C4-2B (cell line): ENCODE data around the gene RAB4A.

Source experiments
- ZFX ChIP-seq: fragments of 450-650 bp; IDR thresholded peaks from 2 replicates; pipeline ENCODE4 v1.6.1; 2017
- TF ChIP-seq, protein P1 (sequence below): fragments of 450-650 bp; conservative IDR thresholded peaks from 2 replicates; pipeline ENCODE4 v1.5.1; 2017; ENCODE audit warnings: mild to moderate bottlenecking

DNA sequence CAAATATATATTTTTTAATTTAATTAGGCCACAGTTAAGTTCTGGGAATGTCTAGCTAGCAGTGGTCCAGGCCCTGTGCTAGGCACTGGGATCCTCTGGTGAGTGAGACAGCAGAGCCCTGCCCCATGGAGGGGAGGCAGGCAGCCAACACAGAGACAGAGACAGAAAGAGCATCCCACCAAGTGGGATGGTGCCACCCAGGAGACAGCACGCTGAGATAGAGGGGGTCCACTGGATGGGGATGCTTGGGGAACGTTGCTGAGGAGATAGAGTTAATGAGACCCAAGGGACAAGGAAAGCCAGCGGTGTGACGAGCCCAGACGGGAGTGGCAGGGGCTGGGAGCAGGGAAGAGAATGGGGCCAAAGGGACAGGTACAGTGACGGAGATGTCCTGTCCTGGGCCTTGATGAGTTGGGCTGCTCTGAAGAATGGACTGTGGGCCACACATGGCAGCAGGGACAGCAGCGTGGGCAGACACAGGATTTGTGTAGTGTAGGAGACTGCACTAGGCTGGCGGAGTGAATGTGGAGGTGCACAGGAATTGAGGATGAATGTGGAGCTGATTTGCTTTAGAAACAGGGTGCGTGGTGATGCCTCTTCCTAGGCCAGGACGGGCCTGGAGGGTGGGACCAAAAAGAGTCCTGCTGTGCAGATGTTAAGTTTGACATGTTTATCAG, 22.8 kb downstream of the RAB4A start:
- TF ChIP-seq, protein P1, sequence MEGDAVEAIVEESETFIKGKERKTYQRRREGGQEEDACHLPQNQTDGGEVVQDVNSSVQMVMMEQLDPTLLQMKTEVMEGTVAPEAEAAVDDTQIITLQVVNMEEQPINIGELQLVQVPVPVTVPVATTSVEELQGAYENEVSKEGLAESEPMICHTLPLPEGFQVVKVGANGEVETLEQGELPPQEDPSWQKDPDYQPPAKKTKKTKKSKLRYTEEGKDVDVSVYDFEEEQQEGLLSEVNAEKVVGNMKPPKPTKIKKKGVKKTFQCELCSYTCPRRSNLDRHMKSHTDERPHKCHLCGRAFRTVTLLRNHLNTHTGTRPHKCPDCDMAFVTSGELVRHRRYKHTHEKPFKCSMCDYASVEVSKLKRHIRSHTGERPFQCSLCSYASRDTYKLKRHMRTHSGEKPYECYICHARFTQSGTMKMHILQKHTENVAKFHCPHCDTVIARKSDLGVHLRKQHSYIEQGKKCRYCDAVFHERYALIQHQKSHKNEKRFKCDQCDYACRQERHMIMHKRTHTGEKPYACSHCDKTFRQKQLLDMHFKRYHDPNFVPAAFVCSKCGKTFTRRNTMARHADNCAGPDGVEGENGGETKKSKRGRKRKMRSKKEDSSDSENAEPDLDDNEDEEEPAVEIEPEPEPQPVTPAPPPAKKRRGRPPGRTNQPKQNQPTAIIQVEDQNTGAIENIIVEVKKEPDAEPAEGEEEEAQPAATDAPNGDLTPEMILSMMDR = no peak
- no peak for TF ChIP-seq ZFX
